OCI-LY7 (cell line): Measurements from ENCODE around the gene NOL12. TPM values are rescaled to one million over a fixed set of nuclear protein-coding genes. Genes with fewer than 3 reads are reported as not detected.

Experiments used
- BruUV-seq: library from RNA; stranded (reverse); fragments of 400-500 nt; replicated peaks from 2 replicates; lab custom pipeline; 2021; lab: Mats Ljungman, UMichigan
- CTCF ChIA-PET: fragments of 300-600 bp; sonication (Branson Sonifier 250); formaldehyde crosslinking; loops from one replicate; lab custom pipeline; 2022; ENCODE audit warnings: antibody characterized with exemption; ENCODE audit not compliant: unreplicated experiment; lab: Charles Lee
- POLR2A ChIA-PET: fragments of 300-600 bp; sonication (Branson Sonifier 250); formaldehyde crosslinking; loops from one replicate; lab custom pipeline; 2022; ENCODE audit warnings: antibody characterized with exemption; lab: Charles Lee
- DNase-seq: peaks from one replicate; pipeline ENCODE4 v3.0.0-alpha.2; 2015; ENCODE audit warnings: low spot score
- H2AFZ ChIP-seq: fragments of 200-600 bp; sonication (generic), shearing (Covaris generic); 2 replicates; pipeline ENCODE4 v1.6.1; 2014; ENCODE audit warnings: mild to moderate bottlenecking, antibody characterized with exemption, low read length, moderate library complexity
- H3K27ac ChIP-seq: fragments of 200-600 bp; sonication (generic); 2 replicates; pipeline ENCODE4 v1.5.1; 2014; ENCODE audit warnings: mixed run types, low read depth, mild to moderate bottlenecking, moderate library complexity, low read length, inconsistent platforms; ENCODE audit not compliant: poor library complexity, severe bottlenecking
- H3K36me3 ChIP-seq: fragments of 200-600 bp; sonication (generic); 2 replicates; pipeline ENCODE4 v1.6.1; 2014; ENCODE audit warnings: mild to moderate bottlenecking, antibody characterized with exemption, low read length, moderate library complexity, mixed read lengths; ENCODE audit not compliant: insufficient read depth
- H3K4me1 ChIP-seq: fragments of 200-600 bp; sonication (generic); 2 replicates; pipeline ENCODE4 v1.5.1; 2014; ENCODE audit warnings: mild to moderate bottlenecking, low read length; ENCODE audit not compliant: insufficient read depth, poor library complexity, severe bottlenecking
- H3K4me2 ChIP-seq: fragments of 200-600 bp; sonication (generic); 2 replicates; pipeline ENCODE4 v1.6.1; 2014; ENCODE audit warnings: mild to moderate bottlenecking, low read length
- H3K4me3 ChIP-seq: fragments of 200-600 bp; sonication (generic); 2 replicates; pipeline ENCODE4 v1.5.1; 2014; ENCODE audit warnings: mild to moderate bottlenecking, low read depth, low read length; ENCODE audit not compliant: poor library complexity, severe bottlenecking
- H3K79me2 ChIP-seq: fragments of 200-600 bp; sonication (generic); 2 replicates; pipeline ENCODE4 v1.6.1; 2016; ENCODE audit warnings: low read depth, mild to moderate bottlenecking, low read length, moderate library complexity, mixed read lengths; ENCODE audit not compliant: insufficient read depth
- H3K9me2 ChIP-seq: fragments of 200-600 bp; sonication (generic); 2 replicates; pipeline ENCODE4 v1.6.1; 2016; ENCODE audit warnings: mild to moderate bottlenecking, low read length, mixed read lengths; ENCODE audit not compliant: insufficient read depth
- H3K9me3 ChIP-seq: fragments of 200-600 bp; sonication (generic); 2 replicates; pipeline ENCODE4 v1.6.1; 2014; ENCODE audit warnings: mild to moderate bottlenecking, mixed run types, low read length, mixed read lengths
- H4K20me1 ChIP-seq: fragments of 200-600 bp; sonication (generic); 2 replicates; pipeline ENCODE4 v1.6.1; 2014; ENCODE audit warnings: mild to moderate bottlenecking, antibody characterized with exemption, low read length, moderate library complexity, mixed read lengths; ENCODE audit not compliant: insufficient read depth
- EZH2phosphoT487 ChIP-seq: fragments of 200-600 bp; sonication (generic); IDR thresholded peaks from 2 replicates; pipeline ENCODE4 v1.6.1; 2018; ENCODE audit warnings: low read depth, borderline replicate concordance, mild to moderate bottlenecking, mixed run types, antibody characterized with exemption, low read length, moderate library complexity, mixed read lengths
- intact Hi-C: fragments of 100-400 bp; cut with micrococcal nuclease; formaldehyde crosslinking; loops from one replicate; pipeline ENCODE4 v1.10.0; 2022; ENCODE audit not compliant: unreplicated experiment
- total RNA-seq, 2 experiments: library from RNA; depleted of rRNA in 1 of 2; stranded (reverse); fragments of >200 nt in 1 of 2; shearing (Covaris generic) in 1 of 2; gene quantifications; 2 replicates each; pipeline ENCODE4 v1.2.3, GENCODE V29; 2014 to 2022
- TF ChIP-seq, protein P1 (sequence below): fragments of 200-600 bp; sonication (generic); conservative IDR thresholded peaks from 2 replicates; pipeline ENCODE4 v1.5.1; 2014; ENCODE audit warnings: mild to moderate bottlenecking, antibody characterized with exemption, low read length, moderate library complexity, mixed read lengths

Gene NOL12
- total RNA-seq, 2 experiments from 2014 or later = 62.3 to 64.6 TPM

DNA sequence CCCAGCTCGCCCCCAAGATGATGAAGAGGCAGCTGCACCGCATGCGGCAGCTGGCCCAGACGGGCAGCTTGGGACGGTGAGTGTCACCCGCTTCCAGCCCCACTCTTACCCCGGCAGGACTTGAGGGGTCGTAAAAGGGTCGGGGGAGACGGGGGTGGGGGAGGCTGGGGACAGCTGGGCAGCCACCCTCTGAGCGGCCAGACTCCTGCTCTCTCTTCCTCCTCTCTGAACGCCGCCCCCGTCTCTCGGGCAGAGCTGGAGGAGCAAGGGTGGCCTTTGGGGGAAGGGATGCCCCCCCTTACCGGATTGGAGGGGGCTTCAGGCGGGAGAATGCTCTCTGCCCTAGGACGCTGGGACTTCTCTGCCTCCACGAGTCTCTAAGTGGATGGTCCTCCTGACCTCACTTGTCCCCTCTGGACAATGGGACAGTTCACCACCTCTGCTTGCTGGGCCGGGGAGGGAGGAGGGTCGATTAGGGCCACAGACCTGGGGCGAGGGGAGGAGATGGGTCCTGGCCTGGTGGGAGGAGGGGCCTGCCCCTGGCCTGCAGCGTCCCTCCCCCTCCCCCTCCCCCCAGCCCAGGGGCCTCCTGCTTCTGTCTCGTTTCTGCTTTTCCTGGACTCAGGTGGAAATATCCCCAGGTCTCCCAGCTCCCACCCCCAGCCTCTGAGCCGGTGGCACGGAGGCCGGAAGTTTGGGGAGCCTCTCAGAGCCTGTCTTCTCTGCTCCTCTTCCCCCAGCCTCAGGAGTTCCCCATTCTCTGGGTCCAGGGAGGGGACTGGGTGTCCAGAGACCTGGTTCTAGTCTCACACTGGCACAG, 46.2 kb upstream of the NOL12 start:
- ChIA-PET POLR2A (interaction anchor here (1.2 kb wide), 1 partner anchor 13 kb away, joined by 4 read pairs; no protein-coding TSS in a partner anchor), CTCF (interaction anchor here (0.6 kb wide), 3 partner anchors 30 to 290 kb away, joined by 4 to 6 read pairs (median 5); no protein-coding TSS in a partner anchor)
- peaks cover 31% of the 10 kb centered on the region for H3K4me1 ChIP-seq
- peak overlapping the region; percentile 94 for H3K4me3 ChIP-seq
- DNase-seq = peak; percentile 53
- H3K4me2 ChIP-seq = peak overlapping the region; percentile 99
- no peaks in the 10 kb centered on the region for H3K79me2 ChIP-seq
- BruUV-seq = no TSS peak
- intact Hi-C loops = loop anchor here (2.0 to 5.0 kb wide), 2 partner anchors 17 to 33 kb away; partner anchors contain the start of gene GGA1
- H3K9me2 ChIP-seq = no peaks in the 10 kb centered on the region
- H3K9me3 ChIP-seq = no peaks in the 10 kb centered on the region
- no peaks in the 10 kb centered on the region for H4K20me1 ChIP-seq
- no peak for TF ChIP-seq EZH2phosphoT487
- TF ChIP-seq, protein P1, sequence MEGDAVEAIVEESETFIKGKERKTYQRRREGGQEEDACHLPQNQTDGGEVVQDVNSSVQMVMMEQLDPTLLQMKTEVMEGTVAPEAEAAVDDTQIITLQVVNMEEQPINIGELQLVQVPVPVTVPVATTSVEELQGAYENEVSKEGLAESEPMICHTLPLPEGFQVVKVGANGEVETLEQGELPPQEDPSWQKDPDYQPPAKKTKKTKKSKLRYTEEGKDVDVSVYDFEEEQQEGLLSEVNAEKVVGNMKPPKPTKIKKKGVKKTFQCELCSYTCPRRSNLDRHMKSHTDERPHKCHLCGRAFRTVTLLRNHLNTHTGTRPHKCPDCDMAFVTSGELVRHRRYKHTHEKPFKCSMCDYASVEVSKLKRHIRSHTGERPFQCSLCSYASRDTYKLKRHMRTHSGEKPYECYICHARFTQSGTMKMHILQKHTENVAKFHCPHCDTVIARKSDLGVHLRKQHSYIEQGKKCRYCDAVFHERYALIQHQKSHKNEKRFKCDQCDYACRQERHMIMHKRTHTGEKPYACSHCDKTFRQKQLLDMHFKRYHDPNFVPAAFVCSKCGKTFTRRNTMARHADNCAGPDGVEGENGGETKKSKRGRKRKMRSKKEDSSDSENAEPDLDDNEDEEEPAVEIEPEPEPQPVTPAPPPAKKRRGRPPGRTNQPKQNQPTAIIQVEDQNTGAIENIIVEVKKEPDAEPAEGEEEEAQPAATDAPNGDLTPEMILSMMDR = no peak; the same call in 1 of the 2 replicates
- peaks cover 20% of the 10 kb centered on the region; the same call in 1 of the 2 replicates for H3K36me3 ChIP-seq
- peak overlapping the region; percentile 41 for H3K27ac ChIP-seq
- H2AFZ ChIP-seq = peak overlapping the region; percentile 78

DNA sequence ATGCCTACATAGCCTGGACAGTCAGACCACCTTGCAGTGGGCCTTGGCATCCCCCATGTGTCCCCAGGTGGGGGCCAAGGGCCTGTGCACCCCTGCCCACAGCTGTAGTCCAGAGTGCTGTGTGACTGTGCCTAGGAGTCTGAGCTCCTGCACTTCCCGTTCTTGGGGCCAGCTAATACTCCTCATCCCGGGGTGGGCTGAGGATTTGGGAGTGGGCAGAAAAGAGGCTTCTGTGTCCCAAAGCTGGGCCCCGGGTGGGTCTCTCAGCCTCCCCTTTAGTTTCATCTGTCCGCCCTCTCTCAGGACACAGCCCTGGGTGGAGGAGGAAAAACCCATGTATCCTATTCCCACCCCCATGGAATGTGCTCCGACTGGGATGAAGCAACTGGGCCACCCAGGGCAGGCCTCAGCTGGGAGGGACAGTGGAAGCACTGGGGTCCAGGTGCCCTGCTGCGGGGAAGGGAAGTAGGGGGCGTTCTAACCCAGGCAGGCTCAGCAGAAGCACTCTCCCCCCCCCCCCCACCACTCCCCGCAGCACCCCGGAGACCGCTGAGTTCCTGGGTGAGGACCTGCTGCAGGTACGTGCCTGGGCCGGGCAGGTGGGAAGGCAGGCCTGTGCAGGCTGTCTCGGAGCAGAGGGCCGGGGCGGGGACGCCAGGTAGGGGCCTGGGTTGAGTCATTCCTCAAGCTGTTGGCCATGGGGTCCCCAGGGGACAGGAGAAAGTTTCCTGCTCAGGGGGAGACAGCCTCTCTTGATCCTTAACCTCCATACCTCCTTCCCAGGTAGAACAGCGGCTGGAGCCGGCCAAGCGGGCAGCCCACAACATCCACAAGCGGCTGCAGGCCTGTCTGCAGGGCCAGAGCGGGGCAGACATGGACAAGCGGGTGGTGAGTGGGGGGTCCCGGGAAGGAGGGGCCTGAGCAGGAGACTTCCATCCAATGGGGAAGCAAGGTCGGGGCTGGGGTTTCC, 45.3 kb upstream of the NOL12 start:
- Histone ChIP-seq H3K9me3 (no peaks in the 10 kb centered on the region), H3K9me2 (no peaks in the 10 kb centered on the region), H2AFZ (no peak overlapping the region), H3K4me1 (peaks cover 31% of the 10 kb centered on the region), H3K27ac (peak overlapping the region; percentile 41), H4K20me1 (no peaks in the 10 kb centered on the region), H3K4me3 (peak overlapping the region; percentile 94), H3K4me2 (peak overlapping the region; percentile 99), H3K79me2 (no peaks in the 10 kb centered on the region), H3K36me3 (peaks cover 20% of the 10 kb centered on the region; the same call in 1 of the 2 replicates)
- CTCF ChIA-PET = interaction anchor here (0.6 to 3.1 kb wide), 3 partner anchors 40 to 100 kb away, joined by 4 to 16 read pairs (median 4); no protein-coding TSS in a partner anchor
- no TSS peak for BruUV-seq
- TF ChIP-seq EZH2phosphoT487 = no peak
- TF ChIP-seq, protein P1 = peak; percentile 54
- no peak for DNase-seq
- intact Hi-C loops = loop anchor here (5.0 kb wide), 1 partner anchor 34 kb away; the partner anchor contains the start of gene GGA1
- POLR2A ChIA-PET = interaction anchor here (1.2 to 1.6 kb wide), 2 partner anchors 14 to 17 kb away, joined by 4 read pairs; partner anchors contain the start of gene PDXP
